ELF-1 (cell line): Measurements from ENCODE around the gene PRR29.
"Not testable (repeated sequence)": the region's sequence is repeated elsewhere in the genome, so short reads cannot be mapped to it uniquely, and the experiment has no call there.

Experiments used
- DNase-seq: peaks from one replicate; pipeline ENCODE4 v3.0.0-alpha.2; 2016; ENCODE audit warnings: low read depth, low spot score

PRR29 gene

GRCh38 chr17:63974594-63975192 is 23.5 kb upstream of the PRR29 start:
- no peak for DNase-seq

- no peak for DNase-seq
Measured at GRCh38 chr17:63975541-63976092, 22.5 kb upstream of the PRR29 start.

- DNase-seq, result no peak
Measured at GRCh38 chr17:63976702-63977101, 21.4 kb upstream of the PRR29 start.

GRCh38 chr17:63978272-63979200 is 19.6 kb upstream of the PRR29 start:
- no peak for DNase-seq

- not testable (repeated sequence) for DNase-seq
Measured at GRCh38 chr17:63982641-63983040, 15.5 kb upstream of the PRR29 start.

GRCh38 chr17:63983320-63983719 is 14.8 kb upstream of the PRR29 start:
- DNase-seq, result no peak

- no peak for DNase-seq
Measured at GRCh38 chr17:63984236-63984635, 13.9 kb upstream of the PRR29 start.

- peak; percentile 23 for DNase-seq
Measured at GRCh38 chr17:63984651-63985386, 13.3 kb upstream of the PRR29 start.

- DNase-seq, result peak; percentile 16
Measured at GRCh38 chr17:63985387-63986140, 12.6 kb upstream of the PRR29 start.

GRCh38 chr17:63986821-63987220 is 11.3 kb upstream of the PRR29 start:
- no peak for DNase-seq

GRCh38 chr17:63987221-63988126 is 10.7 kb upstream of the PRR29 start:
- peak; percentile 30 for DNase-seq

- no peak for DNase-seq
Measured at GRCh38 chr17:63988127-63988478, 10.0 kb upstream of the PRR29 start.

GRCh38 chr17:63988741-63989621 is 9.2 kb upstream of the PRR29 start:
- DNase-seq, result peak; percentile 45

- no peak for DNase-seq
Measured at GRCh38 chr17:63989622-63990345, 8.4 kb upstream of the PRR29 start.

- DNase-seq, result no peak
Measured at GRCh38 chr17:63991611-63992010, 6.5 kb upstream of the PRR29 start.

- DNase-seq, result no peak
Measured at GRCh38 chr17:63993368-63993985, 4.7 kb upstream of the PRR29 start.

- DNase-seq, result no peak
Measured at GRCh38 chr17:63995626-63996025, 2.5 kb upstream of the PRR29 start.
